Fibroblast of the conjunctiva (primary cell): ENCODE data around the gene NR6A1.

Experiments used
- DNase-seq: peaks from one replicate; pipeline ENCODE4 v3.0.0-alpha.2; 2010; ENCODE audit warnings: low read depth

NR6A1 gene

GRCh38 chr9:124771021-124771866 is at the start of gene NR6A1:
TSS of gene NR6A1 (minus strand) at chr9:124771311.
- DNase-seq = peak; percentile 89

- no peak for DNase-seq
Measured at GRCh38 chr9:124818431-124819281, 47.5 kb upstream of the NR6A1 start.

GRCh38 chr9:124815601-124816000 is 44.5 kb upstream of the NR6A1 start:
- DNase-seq = no peak

GRCh38 chr9:124814164-124814535 is 43.0 kb upstream of the NR6A1 start:
- DNase-seq = no peak

- DNase-seq = no peak
Measured at GRCh38 chr9:124813501-124814163, 42.5 kb upstream of the NR6A1 start.

- no peak for DNase-seq
Measured at GRCh38 chr9:124813041-124813440, 41.9 kb upstream of the NR6A1 start.

- DNase-seq = peak; percentile 93
Measured at GRCh38 chr9:124812441-124812876, 41.3 kb upstream of the NR6A1 start.

GRCh38 chr9:124810663-124811355 is 39.7 kb upstream of the NR6A1 start:
- DNase-seq = peak; percentile 63

GRCh38 chr9:124809741-124810500 is 38.8 kb upstream of the NR6A1 start:
- no peak for DNase-seq

- DNase-seq = no peak
Measured at GRCh38 chr9:124809211-124809610, 38.1 kb upstream of the NR6A1 start.

- no peak for DNase-seq
Measured at GRCh38 chr9:124808246-124808956, 37.3 kb upstream of the NR6A1 start.

GRCh38 chr9:124805186-124805585 is 34.1 kb upstream of the NR6A1 start:
- no peak for DNase-seq

GRCh38 chr9:124803911-124804310 is 32.8 kb upstream of the NR6A1 start:
- DNase-seq = no peak

GRCh38 chr9:124802426-124802825 is 31.3 kb upstream of the NR6A1 start:
- DNase-seq = no peak

- DNase-seq = no peak
Measured at GRCh38 chr9:124801356-124801755, 30.2 kb upstream of the NR6A1 start.

GRCh38 chr9:124800306-124801259 is 29.5 kb upstream of the NR6A1 start:
- DNase-seq = no peak

- no peak for DNase-seq
Measured at GRCh38 chr9:124799274-124800006, 28.3 kb upstream of the NR6A1 start.

GRCh38 chr9:124797343-124798103 is 26.4 kb upstream of the NR6A1 start:
- no peak for DNase-seq
